ENCODE data around the gene SMIM45.

DNA sequence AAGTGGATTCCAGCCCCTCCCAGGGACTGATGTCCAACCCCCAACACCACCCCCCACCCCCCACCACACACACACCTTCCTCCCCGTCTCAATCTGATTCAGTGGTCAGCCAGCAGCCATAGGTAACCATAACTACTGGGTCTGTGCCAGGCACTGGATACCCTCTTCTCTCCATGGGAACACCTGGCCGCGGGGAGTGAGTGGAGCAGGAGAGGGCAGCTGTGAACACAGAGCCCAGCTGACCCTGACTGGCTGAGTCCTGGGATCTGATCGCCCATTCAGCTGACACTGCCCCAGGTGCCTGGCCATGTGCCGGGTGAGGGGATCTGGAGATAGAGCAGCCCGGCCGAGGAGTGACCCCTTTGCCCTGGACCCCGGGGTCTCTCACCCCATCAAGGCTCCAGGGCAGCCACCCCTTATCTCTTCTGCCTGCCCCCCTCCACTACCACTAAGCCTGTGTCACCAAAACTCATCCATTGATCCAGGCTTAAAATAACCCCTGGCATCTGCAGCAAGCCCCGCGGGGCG, 34.5 kb upstream of the SMIM45 start:
- TF ChIP-seq, protein P1, sequence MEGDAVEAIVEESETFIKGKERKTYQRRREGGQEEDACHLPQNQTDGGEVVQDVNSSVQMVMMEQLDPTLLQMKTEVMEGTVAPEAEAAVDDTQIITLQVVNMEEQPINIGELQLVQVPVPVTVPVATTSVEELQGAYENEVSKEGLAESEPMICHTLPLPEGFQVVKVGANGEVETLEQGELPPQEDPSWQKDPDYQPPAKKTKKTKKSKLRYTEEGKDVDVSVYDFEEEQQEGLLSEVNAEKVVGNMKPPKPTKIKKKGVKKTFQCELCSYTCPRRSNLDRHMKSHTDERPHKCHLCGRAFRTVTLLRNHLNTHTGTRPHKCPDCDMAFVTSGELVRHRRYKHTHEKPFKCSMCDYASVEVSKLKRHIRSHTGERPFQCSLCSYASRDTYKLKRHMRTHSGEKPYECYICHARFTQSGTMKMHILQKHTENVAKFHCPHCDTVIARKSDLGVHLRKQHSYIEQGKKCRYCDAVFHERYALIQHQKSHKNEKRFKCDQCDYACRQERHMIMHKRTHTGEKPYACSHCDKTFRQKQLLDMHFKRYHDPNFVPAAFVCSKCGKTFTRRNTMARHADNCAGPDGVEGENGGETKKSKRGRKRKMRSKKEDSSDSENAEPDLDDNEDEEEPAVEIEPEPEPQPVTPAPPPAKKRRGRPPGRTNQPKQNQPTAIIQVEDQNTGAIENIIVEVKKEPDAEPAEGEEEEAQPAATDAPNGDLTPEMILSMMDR (IDR thresholded peaks at IDR 0.05) = no peak
- TF ChIP-seq POLR2A (IDR thresholded peaks at IDR 0.05) = no peak

Measured in uterus (tissue), 2 donors.